Eye (tissue), 1 donor: Measurements from ENCODE around the gene DIP2C.

ENCODE experiments used
- DNase-seq: peaks from one replicate; pipeline ENCODE4 v3.0.0-alpha.2; 2015

Gene DIP2C

DNA sequence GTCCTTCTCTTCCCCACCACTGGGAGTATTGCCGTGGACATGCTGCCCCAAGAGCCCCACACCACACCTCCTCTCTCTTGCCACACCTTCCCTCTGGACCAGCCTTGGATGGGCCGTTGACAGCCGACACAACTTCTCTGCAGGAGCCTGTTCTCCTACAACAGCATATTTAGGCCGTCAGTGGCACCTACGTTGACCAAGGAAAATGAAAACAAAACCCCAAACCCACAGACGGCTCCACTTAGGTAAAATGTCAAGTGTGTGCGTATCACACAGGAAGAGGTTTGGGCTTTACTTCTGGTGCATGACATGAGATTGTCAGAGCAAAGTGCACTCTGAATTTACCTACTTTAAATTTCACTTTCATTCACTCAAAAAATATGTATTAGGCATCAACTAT is 307.7 kb downstream of the DIP2C start:
- no peak for DNase-seq

DNA sequence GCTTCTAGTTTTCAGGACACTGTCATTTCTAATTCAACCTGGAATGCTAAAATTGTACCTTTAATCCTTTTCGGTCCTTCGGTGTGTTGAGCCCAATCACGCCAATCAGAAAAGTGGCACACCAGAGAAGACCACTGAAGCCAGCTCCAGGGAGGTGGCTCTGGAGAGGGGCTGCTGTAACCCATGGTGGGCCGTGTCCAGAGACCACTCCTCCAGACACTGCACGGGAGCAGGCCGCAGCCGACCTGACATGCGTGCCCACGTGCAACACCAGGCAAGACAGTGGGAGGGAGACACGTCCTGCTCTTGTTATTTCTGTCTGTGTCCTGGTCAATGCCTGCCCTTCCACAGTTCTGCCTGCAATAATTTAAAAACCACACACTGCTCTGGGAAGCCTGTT is 308.1 kb downstream of the DIP2C start:
- DNase-seq = no peak

DNA sequence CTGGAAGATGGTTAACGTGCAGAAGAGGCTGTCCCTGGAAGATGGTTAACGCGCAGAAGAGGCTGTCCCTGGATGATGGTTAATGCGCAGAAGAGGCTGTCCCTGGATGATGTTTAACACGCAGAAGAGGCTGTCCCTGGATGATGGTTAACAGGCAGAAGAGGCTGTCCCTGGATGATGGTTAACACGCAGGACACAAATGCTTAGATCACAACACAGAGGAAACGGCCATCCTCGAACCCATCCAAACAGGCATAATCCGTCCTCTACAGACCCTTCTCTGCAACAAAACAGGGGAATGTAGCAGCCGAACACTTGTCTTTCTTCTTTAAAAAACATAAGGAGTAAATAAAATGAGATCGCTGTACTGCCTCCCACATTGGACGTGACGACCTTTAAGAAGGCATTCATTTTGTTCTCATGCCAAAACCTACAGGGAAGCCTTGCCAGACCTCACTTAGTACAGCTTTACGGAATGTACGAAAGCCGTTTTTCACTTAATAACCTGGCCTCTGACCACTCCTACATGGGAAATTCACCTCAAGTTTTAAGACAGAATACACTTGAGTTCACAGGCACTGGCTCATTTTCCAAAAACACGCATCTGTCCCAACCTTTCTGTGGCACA is 309.0 kb downstream of the DIP2C start:
- no peak for DNase-seq

DNA sequence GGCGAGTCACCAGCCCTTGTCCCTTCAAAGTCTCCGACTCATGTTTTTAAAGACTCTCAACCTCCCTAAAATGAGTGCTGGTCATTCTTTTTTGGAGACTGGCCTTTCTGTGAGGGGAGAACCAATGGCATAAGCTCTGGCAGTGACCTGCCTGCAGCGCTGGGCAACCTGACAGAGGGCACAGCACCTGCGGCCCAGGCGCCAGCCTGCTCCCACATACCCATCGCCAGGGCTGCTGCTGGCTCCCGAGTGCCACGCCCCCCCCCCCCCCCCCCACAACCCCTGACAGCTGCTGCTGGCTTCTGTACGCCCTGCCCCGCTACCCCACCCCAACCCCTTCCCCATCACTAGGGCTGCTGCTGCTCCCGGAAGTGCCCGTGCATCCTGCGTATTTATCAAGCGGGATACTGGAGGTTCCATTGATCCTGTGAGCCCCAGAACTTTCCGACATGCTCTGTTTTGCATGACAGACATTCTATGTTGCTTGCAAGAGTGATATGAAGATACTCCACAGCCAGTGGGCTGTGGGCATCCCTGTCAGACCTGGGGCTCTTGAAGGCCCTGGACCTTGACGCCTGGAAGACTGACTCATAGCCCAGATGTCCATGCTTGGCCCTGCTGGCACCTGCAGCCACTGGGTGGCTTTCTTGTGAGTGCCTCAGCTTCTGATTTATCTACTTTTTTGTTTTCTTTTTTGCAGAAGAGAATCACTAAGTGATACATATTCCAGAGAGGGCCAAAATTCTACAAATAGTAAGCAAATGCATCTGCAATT is 310.4 kb downstream of the DIP2C start:
- DNase-seq = no peak

DNA sequence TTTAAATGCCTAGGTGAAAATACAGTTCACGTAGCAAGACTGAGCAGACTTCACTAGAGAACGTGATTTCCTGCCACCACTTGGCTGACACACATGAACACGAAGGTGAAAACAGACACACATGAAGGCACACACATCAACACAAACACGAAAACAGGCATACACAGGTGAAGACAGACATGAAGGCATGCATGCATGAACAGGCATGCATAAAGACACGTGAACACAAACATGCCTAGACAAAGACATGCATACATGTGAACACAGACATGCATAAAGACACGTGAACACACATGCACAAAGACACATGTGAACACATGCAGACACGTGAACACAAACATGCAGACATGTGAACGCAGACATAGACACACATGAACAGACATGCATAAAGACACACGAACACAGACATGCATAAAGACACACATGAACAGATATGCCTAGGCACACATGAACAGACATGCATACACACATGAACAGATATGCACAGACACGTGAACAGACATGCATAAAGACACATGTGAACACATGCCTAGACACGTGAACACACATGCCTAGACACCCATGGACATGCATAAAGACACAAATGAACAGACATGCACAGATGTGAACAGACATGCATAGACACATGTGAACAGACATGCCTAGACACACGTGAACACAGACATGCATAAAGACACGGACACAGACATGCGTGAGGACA is 311.1 kb downstream of the DIP2C start:
- no peak for DNase-seq

DNA sequence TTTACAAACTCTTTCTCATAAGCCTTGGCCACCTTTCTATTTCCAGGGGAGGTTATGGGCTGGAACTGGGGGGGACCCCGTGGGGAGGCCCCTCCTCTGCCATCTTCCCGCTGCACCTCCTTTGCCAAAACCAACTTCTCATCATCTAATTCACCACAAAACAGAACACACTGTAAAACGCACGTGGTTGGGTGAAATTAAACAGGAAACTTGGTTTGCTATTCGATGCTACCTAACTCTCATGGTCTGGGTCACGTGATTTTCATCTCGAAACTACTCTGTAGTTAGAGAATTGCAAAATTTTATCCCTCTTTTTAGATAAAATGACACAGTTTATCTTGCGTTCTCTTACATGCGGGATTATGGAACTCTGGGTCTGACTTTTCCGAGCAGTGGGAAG is 312.2 kb downstream of the DIP2C start:
- DNase-seq = no peak

DNA sequence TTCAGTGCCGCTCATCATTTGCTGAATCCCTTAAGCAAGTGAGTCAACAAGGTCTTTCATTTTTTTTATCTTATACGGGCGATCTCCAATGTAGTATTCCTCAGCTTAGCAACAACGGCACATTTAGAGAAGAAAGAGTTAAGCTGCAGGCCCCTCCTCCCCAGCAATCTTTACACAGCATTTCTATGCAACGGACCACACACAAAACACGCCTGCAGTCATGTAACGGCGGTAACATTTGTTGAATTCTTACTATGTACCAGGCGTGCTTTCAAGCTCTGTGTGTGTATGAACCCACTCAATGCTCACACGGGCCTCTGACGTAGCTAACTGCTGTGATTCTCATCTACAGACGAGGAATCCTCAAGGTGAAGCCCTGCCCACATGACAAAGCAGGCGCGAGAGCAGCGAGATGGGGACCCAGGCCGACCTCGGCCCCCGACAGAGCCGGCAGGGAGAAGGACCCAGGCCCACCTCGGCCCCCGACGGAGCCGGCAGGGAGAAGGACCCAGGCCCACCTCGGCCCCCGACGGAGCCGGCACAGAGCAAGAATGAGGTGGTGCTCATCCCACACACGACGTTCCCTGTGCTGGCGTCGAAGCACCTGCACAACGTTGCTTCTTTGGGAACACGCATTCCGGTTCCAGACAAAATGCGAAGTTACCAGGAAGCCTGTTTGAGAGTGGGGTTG is 313.5 kb downstream of the DIP2C start:
- DNase-seq = no peak

DNA sequence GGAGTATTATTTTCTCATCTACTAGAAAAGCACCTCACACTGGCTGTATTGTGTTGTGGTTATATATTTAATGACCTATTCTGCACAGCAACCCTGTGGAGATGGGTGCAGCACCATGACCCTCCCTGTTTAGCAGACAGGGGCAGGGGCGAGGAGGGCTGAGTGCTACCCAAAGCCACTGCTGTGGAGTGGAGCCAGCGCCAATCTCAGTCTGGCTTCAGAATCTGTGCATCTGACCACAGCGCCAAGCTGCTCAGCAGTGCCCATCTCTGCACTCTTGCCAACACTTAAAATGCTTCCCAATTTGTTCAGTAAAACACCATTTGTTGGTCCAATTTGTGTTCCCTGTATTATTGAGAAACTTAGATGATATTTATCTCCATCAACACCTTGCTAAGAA is 315.1 kb downstream of the DIP2C start:
- no peak for DNase-seq

DNA sequence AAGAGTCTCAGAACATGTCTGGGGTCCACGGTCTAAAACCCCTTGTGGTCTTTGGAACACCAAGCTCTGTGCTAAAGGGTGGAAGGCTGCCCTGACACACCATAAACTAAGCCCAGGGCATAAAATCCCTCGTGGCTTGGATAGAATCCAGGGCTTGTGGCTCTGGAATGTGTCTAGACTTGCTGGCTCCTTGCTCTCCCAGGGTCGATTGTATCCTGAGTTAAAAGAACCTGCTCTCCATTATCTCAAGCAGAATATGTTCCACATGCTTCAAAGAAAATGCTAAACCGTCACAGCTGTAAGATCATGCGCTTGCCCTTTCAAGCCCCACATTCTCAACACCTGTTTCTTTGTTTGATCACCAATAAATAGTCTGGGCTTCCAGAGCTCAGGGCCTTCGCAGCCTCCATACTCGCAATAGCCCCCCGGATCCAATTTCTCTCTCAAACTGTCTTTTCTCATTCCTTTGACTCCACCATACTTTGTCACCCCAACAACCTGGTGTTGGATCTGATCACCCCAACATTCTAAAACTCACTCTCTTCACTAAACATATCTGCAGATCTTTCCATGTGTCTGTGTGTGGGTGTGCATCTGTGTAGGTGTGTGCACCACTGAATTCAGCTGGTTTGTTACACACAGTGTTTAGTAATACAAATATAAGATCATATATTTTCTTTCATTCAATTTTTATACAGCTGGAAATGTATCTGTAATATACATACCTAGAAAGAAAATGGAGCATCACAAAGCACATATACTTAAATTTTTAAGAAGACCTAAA is 315.8 kb downstream of the DIP2C start:
- DNase-seq = peak; percentile 62

DNA sequence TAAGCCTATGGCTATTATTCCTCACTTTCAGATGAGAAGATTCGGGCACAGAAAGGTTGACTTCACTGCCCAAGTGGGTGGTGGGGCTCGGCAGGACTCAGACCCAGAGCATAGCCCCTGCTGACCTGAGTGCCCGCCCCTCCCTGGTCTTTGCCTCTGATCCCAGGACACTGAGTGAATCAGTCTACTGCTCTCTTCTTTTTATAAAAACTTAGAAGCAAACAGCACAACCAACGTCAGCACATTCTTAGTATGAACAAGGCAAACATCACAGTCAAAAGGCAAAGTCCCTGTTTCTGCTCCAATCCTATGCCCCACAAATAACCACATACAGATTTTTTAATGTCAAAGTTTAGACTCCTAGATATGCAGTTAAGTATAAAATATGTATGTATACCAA is 316.5 kb downstream of the DIP2C start:
- DNase-seq = no peak

DNA sequence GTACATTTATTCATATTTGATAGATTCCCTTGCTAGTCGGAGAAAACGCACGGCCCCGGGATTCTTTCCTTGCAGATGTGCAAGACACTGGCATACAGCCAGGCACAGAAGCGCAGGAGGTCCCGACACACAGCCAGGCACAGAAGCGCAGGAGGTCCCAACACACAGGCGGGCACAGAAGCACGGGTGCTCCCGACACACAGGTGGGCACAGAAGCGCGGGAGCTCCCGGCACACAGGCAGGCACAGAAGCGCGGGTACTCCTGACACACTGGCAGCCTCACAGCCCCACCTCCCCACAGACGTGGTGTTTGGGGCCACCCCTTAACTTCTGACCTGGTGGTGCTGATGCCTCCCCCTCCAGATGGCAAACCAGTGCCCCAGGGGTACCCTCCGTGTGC is 316.9 kb downstream of the DIP2C start:
- no peak for DNase-seq

DNA sequence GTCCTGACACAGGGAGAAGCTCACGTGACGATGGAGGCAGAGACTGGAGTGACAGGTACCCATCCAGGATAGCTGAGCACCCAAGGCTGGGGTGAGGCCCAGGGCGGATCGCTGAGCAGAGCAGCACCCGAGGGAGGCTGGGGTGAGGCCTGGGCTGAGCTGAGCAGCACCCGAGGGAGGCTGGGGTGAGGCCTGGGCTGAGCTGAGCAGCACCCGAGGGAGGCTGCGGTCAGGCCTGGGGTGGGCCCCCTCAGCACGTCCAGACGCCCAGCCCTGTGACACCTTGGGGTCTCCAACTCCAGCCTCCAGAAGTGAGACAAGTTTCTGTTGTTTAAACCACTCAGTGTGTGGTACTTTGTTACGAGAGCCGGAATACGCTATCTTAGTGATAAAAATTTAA is 318.0 kb downstream of the DIP2C start:
- DNase-seq = no peak

DNA sequence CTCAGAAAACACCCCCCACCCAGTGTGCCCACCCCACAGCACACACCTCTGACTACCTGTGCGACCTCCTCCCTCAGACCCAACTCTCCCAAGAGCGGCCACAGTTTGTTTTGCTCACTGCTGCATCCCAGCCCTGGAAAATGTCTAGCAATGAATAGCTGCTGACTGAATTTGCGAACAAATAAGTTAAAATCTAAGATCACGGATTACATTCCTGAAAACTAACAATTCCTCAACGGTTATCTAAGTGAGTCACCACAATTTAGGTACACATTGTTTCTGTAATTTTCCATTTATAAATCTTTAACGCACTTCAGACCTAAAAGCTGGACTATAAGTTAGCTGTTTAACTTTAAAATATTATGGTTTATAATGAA is 319.0 kb downstream of the DIP2C start:
- no peak for DNase-seq

DNA sequence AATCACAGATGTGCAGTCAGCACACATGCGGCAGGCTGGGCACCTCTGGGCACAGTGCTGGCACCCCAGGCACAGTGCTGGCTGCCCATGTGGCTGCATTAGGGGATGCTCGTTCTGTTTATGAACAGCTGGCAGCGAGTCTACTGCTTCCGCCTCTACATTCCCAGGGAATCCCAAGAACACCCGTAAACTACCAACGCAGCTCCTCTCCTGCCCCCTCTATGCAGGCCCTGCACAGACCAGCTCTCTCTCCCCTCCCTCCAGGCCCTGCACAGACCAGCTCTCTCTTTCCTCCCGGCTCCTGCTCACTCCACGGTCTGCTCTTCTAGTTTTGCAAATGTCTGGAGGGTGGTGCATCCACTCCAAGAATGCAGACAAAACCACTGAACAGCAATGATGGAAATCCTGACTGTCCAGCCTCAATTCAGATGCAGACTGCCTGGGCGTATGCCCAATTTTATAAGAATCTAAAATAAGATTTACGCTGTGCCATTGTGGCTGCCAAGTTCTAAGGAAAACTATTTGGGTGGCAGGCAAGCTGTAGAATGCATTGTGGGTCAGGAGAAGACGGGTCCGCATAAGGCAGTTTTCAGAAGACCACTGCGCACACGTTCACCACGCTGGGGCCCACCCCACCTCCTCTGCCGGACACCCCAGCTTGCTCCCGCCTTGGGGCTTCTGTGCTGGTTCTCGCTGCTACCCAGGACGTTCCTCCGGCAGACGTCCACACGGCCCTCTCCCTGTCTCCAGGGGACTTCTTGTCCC is 319.6 kb downstream of the DIP2C start:
- DNase-seq = peak; percentile 39

DNA sequence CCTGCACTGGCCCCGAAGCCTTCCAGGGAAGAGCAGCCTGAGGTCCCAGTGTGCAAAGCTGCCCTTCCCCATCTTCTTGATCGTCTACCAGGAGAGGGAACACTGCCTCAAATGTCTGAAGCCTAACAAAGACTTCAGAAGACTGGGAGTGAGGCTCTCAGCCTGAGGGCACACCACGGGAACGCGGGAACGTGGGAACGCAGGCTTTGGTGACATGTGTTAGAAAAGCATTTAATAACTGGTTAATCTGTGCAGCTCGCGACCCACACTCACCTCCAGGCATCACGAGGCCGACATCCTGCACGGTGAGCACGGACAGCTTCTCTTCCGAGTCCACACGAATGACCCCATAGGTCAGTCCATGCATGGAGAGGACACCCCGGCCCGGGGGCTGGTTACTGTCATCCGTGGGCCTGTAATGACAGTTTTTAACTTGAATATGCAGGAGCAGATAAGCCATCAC is 320.2 kb downstream of the DIP2C start:
- DNase-seq = peak; percentile 35

DNA sequence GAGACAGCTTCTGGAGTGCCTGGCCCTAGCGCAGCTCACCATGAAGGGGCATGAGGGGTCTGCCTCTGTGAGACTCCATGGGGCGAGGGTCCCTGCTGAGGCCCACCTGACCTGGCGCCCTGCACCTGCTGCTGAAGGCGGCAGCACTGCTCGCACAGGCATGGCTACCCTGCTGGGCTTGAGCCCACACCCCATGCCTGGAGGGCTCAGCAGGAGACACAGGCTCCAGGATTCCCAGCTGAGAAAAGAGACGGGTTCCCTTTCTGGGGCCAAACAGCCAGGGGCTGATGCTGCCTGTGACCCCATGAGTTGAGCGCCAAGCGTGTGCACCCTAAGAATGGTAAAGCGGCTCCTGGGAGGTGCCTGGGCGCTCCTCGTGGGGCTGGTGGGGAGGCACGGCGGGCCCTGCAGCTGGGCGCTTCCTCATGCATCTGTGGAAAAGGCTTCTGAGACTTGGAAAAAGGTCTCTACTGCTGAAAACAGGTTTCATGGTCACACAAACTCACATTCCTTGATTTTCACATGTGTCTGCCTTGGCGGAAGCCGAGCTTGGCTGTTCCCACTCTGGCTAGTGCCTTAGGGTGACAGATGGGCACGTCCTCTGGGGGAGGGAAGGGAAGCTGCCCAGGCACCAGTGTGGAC is 320.8 kb downstream of the DIP2C start:
- DNase-seq = no peak

DNA sequence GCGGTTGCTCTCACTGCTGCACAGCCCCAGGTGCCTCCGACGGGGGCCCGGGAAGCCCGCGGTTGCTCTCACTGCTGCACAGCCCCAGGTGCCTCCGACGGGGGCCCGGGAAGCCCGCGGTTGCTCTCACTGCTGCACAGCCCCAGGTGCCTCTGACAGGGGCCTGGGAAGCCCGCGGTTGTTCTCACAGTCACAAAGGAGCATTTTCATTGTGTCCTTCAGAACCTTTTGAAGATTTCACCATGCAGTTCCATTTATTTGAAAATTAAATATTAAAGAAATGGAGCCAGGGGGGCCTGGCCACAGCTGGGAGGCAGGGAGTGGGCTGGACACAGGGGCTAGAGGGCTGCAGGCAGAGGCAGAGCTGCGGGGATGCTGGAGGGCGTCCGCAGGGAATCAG is 321.4 kb downstream of the DIP2C start:
- peak; percentile 68 for DNase-seq

DNA sequence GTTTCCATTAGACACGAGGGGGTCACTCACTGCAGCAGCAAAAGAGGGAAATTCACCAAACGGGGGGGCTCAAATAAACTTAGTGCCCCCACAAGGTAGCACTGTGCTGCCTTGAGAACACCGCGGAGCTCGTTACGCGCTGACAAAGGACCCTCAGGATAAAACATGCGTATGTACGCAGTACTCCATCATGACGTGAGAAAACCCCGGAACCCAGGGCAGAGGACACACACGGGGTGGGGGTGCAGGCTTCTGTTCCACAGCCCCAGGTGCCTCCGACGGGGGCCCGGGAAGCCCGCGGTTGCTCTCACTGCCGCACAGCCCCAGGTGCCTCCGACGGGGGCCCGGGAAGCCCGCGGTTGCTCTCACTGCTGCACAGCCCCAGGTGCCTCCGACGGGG is 321.8 kb downstream of the DIP2C start:
- no peak for DNase-seq

DNA sequence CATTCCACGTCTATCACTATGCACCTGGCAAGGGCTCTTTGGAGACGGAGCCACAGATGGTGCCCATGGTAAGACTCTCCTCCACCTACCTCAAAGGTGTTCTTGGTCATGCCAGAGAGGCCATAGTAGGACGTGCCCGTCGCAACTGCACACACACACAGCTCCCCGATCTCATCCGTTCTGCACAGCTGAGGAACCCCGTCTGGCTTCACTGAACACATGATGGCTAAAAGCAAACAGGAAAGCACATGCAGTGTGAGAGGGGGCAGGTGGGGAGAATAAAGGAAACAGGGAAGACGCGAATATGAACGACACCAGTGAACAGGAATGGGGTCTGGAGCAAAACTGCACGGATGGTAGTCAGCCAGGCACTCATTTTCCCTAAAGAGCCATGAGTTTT is 323.3 kb downstream of the DIP2C start:
- DNase-seq = no peak

DNA sequence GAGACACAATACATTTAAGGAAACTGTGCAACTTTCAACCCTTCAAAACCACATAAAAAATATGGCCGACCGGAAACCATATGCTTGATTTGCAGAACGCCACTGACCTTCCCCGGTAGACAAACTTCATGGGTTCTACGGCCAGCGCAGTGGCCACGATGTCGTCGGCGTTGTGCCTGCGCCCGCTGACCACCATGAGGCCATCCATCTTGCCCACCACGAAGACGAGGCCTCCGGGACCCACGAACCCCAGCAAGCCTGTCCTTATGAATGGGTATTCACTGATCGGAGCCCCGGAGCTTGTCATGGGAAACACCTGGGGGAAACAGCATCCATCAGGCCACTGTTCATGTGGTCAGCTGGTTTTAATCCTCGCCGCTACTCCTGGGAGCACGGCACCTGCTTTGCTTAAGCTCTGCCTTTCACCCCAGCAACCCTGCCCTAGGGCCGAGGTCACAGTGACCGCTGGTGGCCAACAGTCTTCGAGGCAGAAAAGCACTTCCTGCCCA is 325.1 kb downstream of the DIP2C start:
- no peak for DNase-seq

DNA sequence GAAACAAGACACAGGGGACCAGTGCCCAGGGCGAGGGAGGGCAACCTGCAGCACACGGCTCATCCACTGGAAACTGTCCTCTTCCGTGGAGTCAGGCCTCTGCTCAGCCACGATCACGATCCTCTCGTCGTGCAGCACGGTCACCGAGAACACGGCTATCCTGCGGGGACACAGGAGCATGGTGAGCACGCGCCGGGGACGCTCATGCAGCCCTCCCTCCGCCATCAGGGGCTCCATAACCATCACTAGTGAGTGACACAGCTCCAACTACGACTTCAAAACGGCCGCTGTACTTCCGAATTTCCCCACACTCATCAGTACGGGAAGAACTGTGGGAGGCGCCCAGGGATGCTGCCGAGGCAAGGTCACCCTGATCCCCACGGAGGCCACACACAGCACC is 326.3 kb downstream of the DIP2C start:
- no peak for DNase-seq
